Measurements from ENCODE around the gene NPRL2. TPM values are rescaled to one million over a fixed set of nuclear protein-coding genes. Genes with fewer than 3 reads are reported as not detected.

The NPRL2 gene
- total RNA-seq, 1 donor from 2014 or later = 27.3 TPM

DNA sequence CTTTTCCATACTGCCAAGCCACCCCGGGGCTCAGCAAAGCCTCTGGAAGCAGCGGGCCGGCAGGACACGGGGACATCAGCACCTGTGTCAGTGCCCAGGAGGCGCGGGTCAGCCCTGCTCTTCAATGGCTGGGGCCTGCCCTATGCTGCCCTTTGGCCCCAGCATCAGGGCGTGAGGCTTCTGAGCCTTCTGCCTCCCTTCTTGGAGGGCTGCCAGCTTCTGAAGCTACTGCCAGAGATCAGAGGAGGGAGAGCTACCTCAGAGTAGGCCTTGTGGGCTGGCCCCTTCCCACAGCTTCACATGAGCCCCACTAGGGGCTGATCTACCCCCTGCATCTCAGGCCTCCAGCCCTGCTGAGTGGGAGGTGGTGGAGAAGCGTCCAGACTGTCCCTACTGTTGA, 21.8 kb upstream of the NPRL2 start:
- TF ChIP-seq, protein P1, sequence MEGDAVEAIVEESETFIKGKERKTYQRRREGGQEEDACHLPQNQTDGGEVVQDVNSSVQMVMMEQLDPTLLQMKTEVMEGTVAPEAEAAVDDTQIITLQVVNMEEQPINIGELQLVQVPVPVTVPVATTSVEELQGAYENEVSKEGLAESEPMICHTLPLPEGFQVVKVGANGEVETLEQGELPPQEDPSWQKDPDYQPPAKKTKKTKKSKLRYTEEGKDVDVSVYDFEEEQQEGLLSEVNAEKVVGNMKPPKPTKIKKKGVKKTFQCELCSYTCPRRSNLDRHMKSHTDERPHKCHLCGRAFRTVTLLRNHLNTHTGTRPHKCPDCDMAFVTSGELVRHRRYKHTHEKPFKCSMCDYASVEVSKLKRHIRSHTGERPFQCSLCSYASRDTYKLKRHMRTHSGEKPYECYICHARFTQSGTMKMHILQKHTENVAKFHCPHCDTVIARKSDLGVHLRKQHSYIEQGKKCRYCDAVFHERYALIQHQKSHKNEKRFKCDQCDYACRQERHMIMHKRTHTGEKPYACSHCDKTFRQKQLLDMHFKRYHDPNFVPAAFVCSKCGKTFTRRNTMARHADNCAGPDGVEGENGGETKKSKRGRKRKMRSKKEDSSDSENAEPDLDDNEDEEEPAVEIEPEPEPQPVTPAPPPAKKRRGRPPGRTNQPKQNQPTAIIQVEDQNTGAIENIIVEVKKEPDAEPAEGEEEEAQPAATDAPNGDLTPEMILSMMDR (conservative IDR thresholded peaks at IDR 0.05; ENCODE audit: low read depth, low read length) = no peak
- no peak for DNase-seq (ENCODE audit: low read depth)
- no peak overlapping the region for H3K4me3 ChIP-seq (ENCODE audit: low read depth, low read length)

DNA sequence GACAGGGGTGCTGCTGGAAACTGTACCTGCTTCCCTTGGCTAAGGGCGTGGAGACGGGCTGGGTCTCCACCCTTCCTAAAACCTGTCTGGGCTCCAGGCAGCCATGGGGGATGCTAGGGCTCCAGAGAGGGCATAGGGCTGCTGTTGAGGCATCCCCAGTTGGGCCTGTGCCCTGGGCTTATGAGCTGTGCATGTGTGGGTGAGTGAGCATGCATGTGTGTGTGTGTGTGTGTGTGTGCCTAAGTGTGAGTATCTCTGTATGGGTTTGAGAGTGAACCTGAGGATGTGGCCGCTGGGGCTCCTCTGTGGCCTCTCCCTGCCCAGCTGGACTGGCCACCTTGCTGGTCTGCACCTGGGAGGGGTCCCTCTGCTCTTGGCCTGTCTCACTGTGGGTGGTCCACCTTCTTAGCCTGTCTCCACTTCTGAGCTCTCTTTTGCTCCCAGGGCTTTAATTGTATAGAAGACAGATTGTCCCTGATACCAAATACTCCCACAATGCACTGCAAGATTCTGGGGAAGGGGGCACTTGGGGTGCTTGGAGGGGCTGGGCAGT, 20.6 kb upstream of the NPRL2 start:
- H3K4me3 ChIP-seq (ENCODE audit: low read depth, low read length) = no peak overlapping the region
- TF ChIP-seq, protein P1 (conservative IDR thresholded peaks at IDR 0.05; ENCODE audit: low read depth, low read length) = no peak
- no peak for DNase-seq (ENCODE audit: low read depth)

DNA sequence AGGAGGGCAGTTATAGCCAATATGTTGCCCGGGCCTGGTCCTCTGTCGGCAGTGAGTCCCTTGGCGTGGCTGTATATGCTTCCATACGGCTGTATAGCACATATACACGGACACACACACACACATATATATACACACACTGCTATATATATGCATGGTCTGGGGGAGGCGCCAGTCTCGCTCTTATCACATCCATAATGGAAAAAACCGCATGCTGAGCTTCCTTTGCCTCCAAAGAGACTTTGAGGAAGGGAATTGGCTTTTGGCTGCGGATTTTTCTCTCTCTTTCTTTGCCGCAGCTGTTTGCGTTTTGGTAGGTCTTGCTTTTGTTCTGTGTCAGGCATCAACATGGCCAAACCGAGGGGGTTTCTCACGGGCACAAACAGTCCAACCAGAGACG, 20.0 kb upstream of the NPRL2 start:
- DNase-seq (ENCODE audit: low read depth) = no peak
- no peak overlapping the region for H3K4me3 ChIP-seq (ENCODE audit: low read depth, low read length)
- TF ChIP-seq, protein P1 (conservative IDR thresholded peaks at IDR 0.05; ENCODE audit: low read depth, low read length) = no peak

DNA sequence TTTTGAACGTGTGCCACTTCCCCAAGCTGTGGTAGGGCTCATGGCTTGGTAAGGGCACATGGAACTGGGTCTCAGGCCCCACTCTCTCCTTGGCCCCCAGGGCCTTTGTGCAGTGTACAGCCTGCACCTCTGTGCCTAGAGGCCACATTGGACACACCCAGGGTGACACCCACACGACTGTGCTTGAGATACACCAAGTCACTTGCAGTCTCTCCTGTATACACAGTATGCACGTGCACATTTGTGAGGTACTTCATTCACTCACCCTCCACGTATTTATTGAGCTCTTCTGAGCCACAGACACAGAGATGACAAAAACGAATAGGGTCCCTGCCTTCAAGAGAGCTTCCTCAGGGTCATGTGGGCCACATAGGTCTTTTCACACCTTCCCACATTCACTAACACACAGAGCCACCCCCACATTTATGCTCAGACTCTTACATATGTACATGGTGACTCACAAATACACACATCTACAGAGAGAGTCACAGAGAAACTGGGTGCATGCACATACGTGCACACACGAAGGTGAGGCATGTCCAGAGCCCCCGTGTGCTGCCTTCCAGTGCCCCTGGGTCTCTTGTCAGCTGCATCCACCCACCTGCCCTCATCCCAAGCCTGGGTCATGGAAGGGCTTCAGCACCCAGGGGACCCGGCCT, 18.6 kb upstream of the NPRL2 start:
- H3K4me3 ChIP-seq (ENCODE audit: low read depth, low read length) = no peak overlapping the region
- TF ChIP-seq, protein P1 (conservative IDR thresholded peaks at IDR 0.05; ENCODE audit: low read depth, low read length) = no peak
- DNase-seq (ENCODE audit: low read depth) = no peak

DNA sequence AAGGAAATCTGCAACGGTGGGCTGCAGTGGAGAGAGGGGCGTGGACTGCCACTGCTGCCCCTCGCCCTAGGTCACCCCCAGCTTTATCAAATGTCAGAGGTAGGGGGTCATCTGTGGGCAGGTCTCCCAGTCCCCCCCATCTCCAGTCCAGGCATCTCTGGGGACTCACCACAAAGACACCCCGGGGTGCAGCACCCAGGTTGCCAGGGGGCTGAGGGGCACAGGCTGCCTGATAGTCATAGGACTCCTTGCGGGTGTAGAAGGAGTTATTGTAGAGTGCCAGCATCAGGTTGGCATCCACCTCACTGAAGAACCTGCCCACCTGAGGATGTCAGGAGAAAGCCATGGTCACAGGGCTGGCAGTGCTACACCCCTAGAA, 15.3 kb upstream of the NPRL2 start:
- H3K4me3 ChIP-seq (ENCODE audit: low read depth, low read length) = peak overlapping the region; percentile 58
- TF ChIP-seq, protein P1 (conservative IDR thresholded peaks at IDR 0.05; ENCODE audit: low read depth, low read length) = no peak
- DNase-seq (ENCODE audit: low read depth) = no peak

DNA sequence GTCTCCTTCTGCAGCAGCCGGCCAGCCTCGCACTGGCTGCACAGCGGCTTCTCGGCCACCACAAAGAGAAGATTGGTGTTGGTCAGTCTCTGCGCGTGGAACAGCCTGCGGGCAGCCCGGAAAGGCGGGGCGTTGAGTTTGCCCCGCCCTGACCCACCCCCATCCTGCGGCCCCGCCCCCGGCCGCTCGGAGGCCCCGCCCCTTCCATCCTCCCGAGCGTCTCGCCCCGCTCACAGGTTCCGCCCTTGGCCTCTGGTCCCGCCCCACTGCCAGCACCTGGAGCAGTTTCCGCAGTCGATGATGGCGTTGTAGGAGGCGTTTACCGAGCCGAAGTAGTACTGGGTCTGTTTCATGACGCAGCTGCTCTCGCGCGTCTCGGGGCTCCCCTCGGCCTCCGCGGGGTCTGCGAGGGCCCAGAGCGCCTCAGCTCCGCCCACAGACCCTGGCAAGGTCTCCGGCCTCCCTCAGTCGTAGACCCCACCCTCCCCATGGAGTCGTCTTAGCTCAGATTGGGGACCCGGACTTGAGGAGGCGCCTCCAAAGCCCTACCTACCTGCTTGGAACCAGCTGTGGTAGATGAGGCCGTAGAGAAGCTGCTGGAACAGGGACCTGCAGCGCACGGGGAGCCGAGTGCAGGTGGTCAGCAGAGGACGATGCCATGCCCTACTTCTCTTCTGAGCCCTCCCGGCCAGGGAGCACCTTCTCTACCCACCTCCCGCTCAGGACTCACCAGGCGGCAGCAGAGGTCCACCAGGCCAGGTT, 14.7 kb upstream of the NPRL2 start:
- H3K4me3 ChIP-seq (ENCODE audit: low read depth, low read length) = peak overlapping the region; percentile 58
- TF ChIP-seq, protein P1 (conservative IDR thresholded peaks at IDR 0.05; ENCODE audit: low read depth, low read length) = no peak
- DNase-seq (ENCODE audit: low read depth) = no peak
